Immature natural killer cell (primary cell): Measurements from ENCODE around the gene GPR155. TPM values are rescaled to one million over a fixed set of nuclear protein-coding genes. Genes with fewer than 3 reads are reported as not detected.
A peak's percentile ranks its signal among the peaks of the same experiment; 100 is the strongest.
"Not testable (repeated sequence)": the region's sequence is repeated elsewhere in the genome, so short reads cannot be mapped to it uniquely, and the experiment has no call there.

Experiments
- DNase-seq, 3 donors: peaks; one replicate each; pipeline ENCODE4 v3.0.0; 2022; ENCODE audit warnings: mixed read lengths in 1 of 3
- H3K27ac Mint-ChIP-seq, 6 donors: one replicate each; pipeline ENCODE4 v1.8.0; 2020; ENCODE audit warnings: mixed read lengths in 6 of 6, mild to moderate bottlenecking in 5 of 6, inconsistent platforms in 4 of 6, moderate library complexity in 3 of 6
- H3K27me3 Mint-ChIP-seq, 3 donors: one replicate each; pipeline ENCODE4 v1.8.0; 2020 to 2021; ENCODE audit warnings: low read depth in 3 of 3, mild to moderate bottlenecking in 3 of 3, mixed read lengths in 3 of 3, moderate library complexity in 3 of 3, inconsistent platforms in 1 of 3
- H3K36me3 Mint-ChIP-seq, 3 donors: one replicate each; pipeline ENCODE4 v1.8.0; 2020; ENCODE audit warnings: mixed read lengths in 3 of 3, inconsistent platforms in 2 of 3, mild to moderate bottlenecking in 2 of 3
- H3K4me1 Mint-ChIP-seq, 2 donors: one replicate each; pipeline ENCODE4 v1.8.0; 2020; ENCODE audit warnings: inconsistent platforms in 2 of 2, mild to moderate bottlenecking in 2 of 2, mixed read lengths in 2 of 2, moderate library complexity in 1 of 2
- H3K4me3 Mint-ChIP-seq, 5 donors: one replicate each; pipeline ENCODE4 v1.8.0; 2020; ENCODE audit warnings: mild to moderate bottlenecking in 5 of 5, mixed read lengths in 5 of 5, inconsistent platforms in 3 of 5, moderate library complexity in 3 of 5
- H3K9me3 Mint-ChIP-seq, 6 donors: one replicate each; pipeline ENCODE4 v1.8.0; 2020; ENCODE audit warnings: mild to moderate bottlenecking in 6 of 6, mixed read lengths in 6 of 6, inconsistent platforms in 4 of 6, moderate library complexity in 3 of 6
- polyA plus RNA-seq, 3 donors: library from polyadenylated mRNA; unstranded; fragments of 300-500 nt; fragmentation: Illumina TruSeq; gene quantifications; one replicate each; pipeline ENCODE4 v1.2.3, GENCODE V29; 2021

Gene GPR155
- polyA plus RNA-seq, 3 donors from 2014 or later = 2.7 to 5.9 (median 3.2) TPM

GRCh38 chr2:174397773-174398172, 89.1 kb downstream of the GPR155 start:
- peaks cover 0 to 4% (median 3%) of the 10 kb centered on the region in 3 donors for H3K27me3 Mint-ChIP-seq
- peaks cover 9 to 22% (median 10%) of the 10 kb centered on the region in 3 donors for H3K36me3 Mint-ChIP-seq
- H3K4me1 Mint-ChIP-seq = peaks cover 34 to 48% of the 10 kb centered on the region in 2 donors
- DNase-seq = no peak
- H3K9me3 Mint-ChIP-seq = no peaks in the 10 kb centered on the region
- no peak overlapping the region for H3K4me3 Mint-ChIP-seq
- H3K27ac Mint-ChIP-seq = peak overlapping the region in 1 of 6 donors; percentile 98

GRCh38 chr2:174395969-174396630, 90.7 kb downstream of the GPR155 start:
- Mint-ChIP-seq H3K27me3 (peaks cover 0 to 4% (median 3%) of the 10 kb centered on the region in 3 donors), H3K4me1 (peaks cover 43 to 64% of the 10 kb centered on the region in 2 donors), H3K27ac (peak overlapping the region; percentile 98 to 100 (median 100)), H3K4me3 (peak overlapping the region; percentile 98 to 100 (median 99)), H3K9me3 (no peaks in the 10 kb centered on the region), H3K36me3 (peaks cover 3 to 9% (median 8%) of the 10 kb centered on the region in 3 donors)
- no peak for DNase-seq

DNA sequence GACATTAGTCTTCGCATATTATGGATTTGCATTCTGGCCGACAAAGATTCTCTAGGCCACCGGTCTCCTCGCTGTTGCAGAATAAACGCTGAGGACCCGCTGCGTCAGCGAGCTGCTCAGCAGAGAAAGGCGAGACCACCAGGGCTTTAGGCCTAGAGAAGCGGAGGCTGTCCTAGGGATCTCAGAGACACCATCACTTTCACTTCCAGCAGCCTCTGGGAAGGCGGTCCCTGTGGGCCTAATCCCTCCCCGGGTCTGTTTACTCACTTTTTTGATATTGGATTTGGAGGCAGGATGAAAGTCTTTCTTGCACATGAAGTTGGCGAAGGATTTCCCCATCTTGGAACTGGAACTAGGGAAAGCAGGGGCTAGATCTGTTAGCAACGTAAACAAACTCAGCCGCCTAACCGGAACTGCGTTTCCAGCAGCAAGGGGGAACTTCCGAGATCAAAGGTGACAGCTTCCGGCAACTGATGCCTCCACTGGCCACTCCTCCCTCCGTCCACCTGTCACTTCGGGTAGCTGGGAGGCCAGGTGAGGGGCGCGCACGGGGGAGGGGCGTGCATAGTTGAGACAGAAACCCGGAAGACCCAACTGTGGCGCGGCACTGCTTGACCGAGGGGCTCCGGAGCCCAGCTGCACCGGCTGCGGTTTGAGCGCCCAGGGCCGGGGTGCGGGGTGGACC, 91.4 kb downstream of the GPR155 start, which contains the start of gene SCRN3:
SCRN3 (plus strand) TSS at position 447 of the 685 bp plus-strand sequence. CDS start 2,554 bp downstream, outside the sequence.
- H3K4me3 Mint-ChIP-seq = peak within 1 kb of the TSS; percentile 98 to 100 (median 99)
- H3K9me3 Mint-ChIP-seq = no peaks in the 10 kb centered on the region
- peaks cover 0 to 4% (median 3%) of the 10 kb centered on the region in 3 donors for H3K27me3 Mint-ChIP-seq
- H3K4me1 Mint-ChIP-seq = peaks cover 48 to 70% of the 10 kb centered on the region in 2 donors
- H3K27ac Mint-ChIP-seq = peak within 1 kb of the TSS; percentile 98 to 100 (median 100)
- peaks cover 4 to 10% (median 8%) of the 10 kb centered on the region in 3 donors for H3K36me3 Mint-ChIP-seq
- DNase-seq = peak; percentile 80 to 83 (median 80)

- Mint-ChIP-seq H3K27ac (peak overlapping the region in 3 of 6 donors; percentile 1 to 22 (median 8)), H3K36me3 (peaks cover 7 to 15% (median 8%) of the 10 kb centered on the region in 3 donors), H3K27me3 (peaks cover 3 to 4% (median 3%) of the 10 kb centered on the region in 3 donors), H3K9me3 (no peaks in the 10 kb centered on the region), H3K4me1 (peaks cover 61 to 83% of the 10 kb centered on the region in 2 donors), H3K4me3 (peak overlapping the region in 3 of 5 donors; percentile 5 to 20 (median 5))
- DNase-seq = no peak
These were observed 94.1 kb downstream of the GPR155 start for GRCh38 chr2:174392706-174393105.

GRCh38 chr2:174390303-174390702, 96.5 kb downstream of the GPR155 start:
- Mint-ChIP-seq H3K36me3 (peaks cover 18 to 24% (median 18%) of the 10 kb centered on the region in 3 donors), H3K27ac (peak overlapping the region in 1 of 6 donors; percentile 56), H3K4me1 (peaks cover 52 to 71% of the 10 kb centered on the region in 2 donors)
- not testable (repeated sequence) for H3K4me3 Mint-ChIP-seq, H3K27me3 Mint-ChIP-seq, H3K9me3 Mint-ChIP-seq, DNase-seq

DNA sequence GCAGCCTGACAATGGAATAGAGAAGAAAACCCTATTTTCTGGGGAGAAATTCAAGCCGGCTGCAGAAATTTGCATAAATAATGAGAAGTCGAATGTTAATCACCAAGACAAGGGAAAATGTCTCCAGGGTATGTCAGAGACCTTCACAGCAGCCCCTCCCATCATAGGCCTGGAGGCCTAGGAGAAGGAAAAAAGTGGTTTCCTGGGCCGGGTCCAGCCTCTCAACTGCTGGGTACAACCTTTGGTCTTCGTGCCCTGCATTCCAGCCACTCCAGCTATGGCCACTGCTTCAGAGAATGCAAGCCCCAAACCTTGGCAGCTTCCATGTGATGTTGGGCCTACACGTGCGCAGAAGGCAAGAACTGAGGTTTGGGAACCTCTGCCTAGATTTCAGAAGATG, 97.3 kb downstream of the GPR155 start:
- DNase-seq = no peak
- Mint-ChIP-seq H3K9me3 (no peaks in the 10 kb centered on the region), H3K27ac (no peak overlapping the region), H3K36me3 (peaks cover 18 to 26% (median 20%) of the 10 kb centered on the region in 3 donors), H3K4me3 (no peak overlapping the region), H3K27me3 (peaks cover 0 to 3% (median 0%) of the 10 kb centered on the region in 3 donors), H3K4me1 (peaks cover 46 to 65% of the 10 kb centered on the region in 2 donors)

DNA sequence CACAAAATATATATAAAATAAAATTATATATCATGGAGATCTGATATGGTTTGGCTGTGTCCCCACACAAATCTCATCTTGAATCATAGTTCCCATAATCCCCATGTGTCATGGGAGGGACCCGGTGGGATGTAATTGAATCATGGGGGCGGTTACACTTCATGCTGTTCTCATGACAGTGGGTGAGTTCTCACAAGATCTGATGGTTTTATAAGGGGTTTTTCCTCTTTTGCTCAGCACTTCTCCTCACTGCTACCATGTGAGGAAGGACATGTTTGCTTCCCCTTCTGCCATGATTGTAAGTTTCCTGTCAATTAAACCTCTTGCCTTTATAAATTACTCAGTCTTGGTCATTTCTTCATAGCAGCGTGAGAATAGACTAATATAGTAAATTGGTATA, 98.1 kb downstream of the GPR155 start:
- peaks cover 42 to 64% of the 10 kb centered on the region in 2 donors for H3K4me1 Mint-ChIP-seq
- H3K4me3 Mint-ChIP-seq, DNase-seq, H3K9me3 Mint-ChIP-seq, H3K27me3 Mint-ChIP-seq: not testable (repeated sequence)
- peaks cover 18 to 26% (median 20%) of the 10 kb centered on the region in 3 donors for H3K36me3 Mint-ChIP-seq
- H3K27ac Mint-ChIP-seq = peak overlapping the region in 1 of 6 donors; percentile 17

GRCh38 chr2:174385201-174385600, 101.6 kb downstream of the GPR155 start:
- Mint-ChIP-seq H3K27me3 (peaks cover 0 to 3% (median 2%) of the 10 kb centered on the region in 3 donors), H3K4me1 (peaks cover 26 to 45% of the 10 kb centered on the region in 2 donors), H3K9me3 (no peaks in the 10 kb centered on the region), H3K36me3 (peaks cover 11 to 37% (median 25%) of the 10 kb centered on the region in 3 donors), H3K4me3 (no peak overlapping the region), H3K27ac (no peak overlapping the region)
- no peak for DNase-seq

DNA sequence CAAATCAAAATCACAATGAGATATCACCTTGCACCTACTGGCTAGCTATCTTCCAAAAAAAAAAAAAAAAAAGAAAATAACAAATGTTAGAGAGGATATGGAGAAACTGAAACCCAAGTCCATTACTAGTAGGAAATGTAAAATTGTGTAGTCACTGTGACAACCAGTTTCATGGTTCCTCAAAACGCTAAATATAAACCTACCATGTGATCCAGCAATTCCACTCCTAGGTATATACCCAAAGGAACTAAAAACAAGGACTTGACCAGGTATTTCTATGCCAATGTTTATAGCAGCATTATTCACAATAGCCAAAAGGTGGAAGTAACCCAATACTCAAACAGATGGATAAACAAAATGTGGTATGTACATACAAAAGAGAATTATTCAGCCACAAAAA, 103.0 kb downstream of the GPR155 start:
- H3K4me1 Mint-ChIP-seq = peaks cover 16 to 31% of the 10 kb centered on the region in 2 donors
- peaks cover 12 to 43% (median 23%) of the 10 kb centered on the region in 3 donors for H3K36me3 Mint-ChIP-seq
- peaks cover 0 to 2% (median 0%) of the 10 kb centered on the region in 3 donors for H3K27me3 Mint-ChIP-seq
- no peak overlapping the region for H3K4me3 Mint-ChIP-seq
- DNase-seq = no peak
- H3K27ac Mint-ChIP-seq = no peak overlapping the region
- no peaks in the 10 kb centered on the region for H3K9me3 Mint-ChIP-seq

Other genes starting within 250 kb of the GPR155 start
- gene OLA1, start 238.5 kb downstream of the GPR155 start, polyA plus RNA-seq = 10 to 100 TPM; 80.6 to 95.7 (median 84.3) TPM
- not detected for gene SP9, start 152.1 kb downstream of the GPR155 start, polyA plus RNA-seq
- 10 to 100 TPM in 1 of 3 donors, 1 to 10 TPM in 2; 5.8 to 13.6 (median 9.1) TPM for gene SCRN3, start 91.3 kb downstream of the GPR155 start, polyA plus RNA-seq
- gene WIPF1, start 110.8 kb upstream of the GPR155 start, polyA plus RNA-seq = 100 to 1,000 TPM in 2 of 3 donors, 10 to 100 TPM in 1; 93.7 to 252 (median 131) TPM